ENCODE data around the gene TPGS1. TPM values are rescaled to one million over a fixed set of nuclear protein-coding genes. Genes with fewer than 3 reads are reported as not detected.

The TPGS1 gene
- total RNA-seq, 1 experiment from 2014 or later: 13.8 TPM

DNA sequence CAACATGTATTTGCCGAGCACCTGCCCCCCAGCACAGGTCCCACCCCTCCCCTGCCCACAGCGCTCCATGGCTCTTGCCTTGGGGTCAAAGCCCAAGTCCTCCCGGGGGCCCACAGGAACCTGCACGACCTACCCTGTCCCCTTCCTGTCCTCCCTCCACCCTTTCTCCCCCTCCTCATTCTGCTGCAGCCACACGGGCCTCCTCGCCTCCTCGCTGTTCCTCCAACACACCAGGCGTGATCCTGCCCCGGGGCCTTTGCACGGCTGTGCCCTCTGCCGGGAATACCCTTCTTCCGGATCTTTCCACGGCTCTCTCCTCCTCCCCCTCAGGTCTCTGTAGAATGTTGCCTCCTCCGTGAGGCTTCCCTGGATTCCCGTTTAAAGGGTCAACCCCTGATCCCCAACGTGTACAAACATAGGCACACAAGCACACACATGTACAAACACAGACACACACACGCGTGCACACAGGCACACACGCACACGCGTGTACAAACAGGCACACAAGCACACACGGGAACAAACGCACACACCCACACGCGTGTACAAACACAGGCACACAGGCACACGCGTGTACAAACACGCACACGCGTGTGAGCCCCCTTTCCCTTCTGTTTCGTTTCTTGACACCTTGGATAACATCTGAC lies 8.2 kb upstream of the TPGS1 start:
- intact Hi-C loops (cut with micrococcal nuclease; ENCODE audit: unreplicated experiment): no loop called here

GRCh38 chr19:501646-502045 lies 5.7 kb upstream of the TPGS1 start:
- H3K27me3 ChIP-seq (ENCODE audit: insufficient read depth, low read depth): no peaks in the 10 kb centered on the region
- H3K9me2 ChIP-seq (ENCODE audit: insufficient read depth): no peaks in the 10 kb centered on the region
- ChIA-PET CTCF (no interaction called here), POLR2A (ENCODE audit: unreplicated experiment) (no interaction called here)
- no peaks in the 10 kb centered on the region for H3K79me2 ChIP-seq (ENCODE audit: low read depth)
- no peak overlapping the region for H3K4me2 ChIP-seq
- H4K20me1 ChIP-seq (ENCODE audit: insufficient read depth): no peaks in the 10 kb centered on the region
- 0 out of 2 replicates have a peak, but pooled peaks cover 6% of the 10 kb centered on the region for H3K4me1 ChIP-seq (replicated peaks; ENCODE audit: insufficient read depth)
- intact Hi-C loops (cut with micrococcal nuclease; ENCODE audit: unreplicated experiment): no loop called here
- BruUV-seq (replicated peaks): no TSS peak
- no peak overlapping the region for H2AFZ ChIP-seq
- peaks cover 15% of the 10 kb centered on the region; the same call in 1 of the 2 replicates for H3F3A ChIP-seq (ENCODE audit: insufficient read depth, low read depth)
- H3K9me3 ChIP-seq (ENCODE audit: insufficient read depth, low read depth): no peaks in the 10 kb centered on the region
- H3K27ac ChIP-seq: no peak overlapping the region
- H3K36me3 ChIP-seq (ENCODE audit: low read depth): no peaks in the 10 kb centered on the region
- TF ChIP-seq, protein P1, sequence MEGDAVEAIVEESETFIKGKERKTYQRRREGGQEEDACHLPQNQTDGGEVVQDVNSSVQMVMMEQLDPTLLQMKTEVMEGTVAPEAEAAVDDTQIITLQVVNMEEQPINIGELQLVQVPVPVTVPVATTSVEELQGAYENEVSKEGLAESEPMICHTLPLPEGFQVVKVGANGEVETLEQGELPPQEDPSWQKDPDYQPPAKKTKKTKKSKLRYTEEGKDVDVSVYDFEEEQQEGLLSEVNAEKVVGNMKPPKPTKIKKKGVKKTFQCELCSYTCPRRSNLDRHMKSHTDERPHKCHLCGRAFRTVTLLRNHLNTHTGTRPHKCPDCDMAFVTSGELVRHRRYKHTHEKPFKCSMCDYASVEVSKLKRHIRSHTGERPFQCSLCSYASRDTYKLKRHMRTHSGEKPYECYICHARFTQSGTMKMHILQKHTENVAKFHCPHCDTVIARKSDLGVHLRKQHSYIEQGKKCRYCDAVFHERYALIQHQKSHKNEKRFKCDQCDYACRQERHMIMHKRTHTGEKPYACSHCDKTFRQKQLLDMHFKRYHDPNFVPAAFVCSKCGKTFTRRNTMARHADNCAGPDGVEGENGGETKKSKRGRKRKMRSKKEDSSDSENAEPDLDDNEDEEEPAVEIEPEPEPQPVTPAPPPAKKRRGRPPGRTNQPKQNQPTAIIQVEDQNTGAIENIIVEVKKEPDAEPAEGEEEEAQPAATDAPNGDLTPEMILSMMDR (conservative IDR thresholded peaks at IDR 0.05): no peak
- no peak for TF ChIP-seq EZH2 (IDR thresholded peaks at IDR 0.05; ENCODE audit: low read depth)
- no peak for DNase-seq
- H3K4me3 ChIP-seq: no peak overlapping the region

More for the DNA sequence above, 8.2 kb upstream of the TPGS1 start:
- no peak overlapping the region for H3K4me3 ChIP-seq
- H2AFZ ChIP-seq: no peak overlapping the region
- no peaks in the 10 kb centered on the region for H3K4me1 ChIP-seq (replicated peaks; ENCODE audit: insufficient read depth)
- H4K20me1 ChIP-seq (ENCODE audit: insufficient read depth): no peaks in the 10 kb centered on the region
- no peak for DNase-seq
- ChIA-PET POLR2A (ENCODE audit: unreplicated experiment) (no interaction called here), CTCF (no interaction called here)
- H3K27me3 ChIP-seq (ENCODE audit: insufficient read depth, low read depth): no peaks in the 10 kb centered on the region
- H3K27ac ChIP-seq: no peak overlapping the region
- H3K9me3 ChIP-seq (ENCODE audit: insufficient read depth, low read depth): no peaks in the 10 kb centered on the region
- no peaks in the 10 kb centered on the region for H3K79me2 ChIP-seq (ENCODE audit: low read depth)
- no peaks in the 10 kb centered on the region for H3K9me2 ChIP-seq (ENCODE audit: insufficient read depth)
- H3K4me2 ChIP-seq: no peak overlapping the region
- H3K36me3 ChIP-seq (ENCODE audit: low read depth): no peaks in the 10 kb centered on the region
- H3F3A ChIP-seq (ENCODE audit: insufficient read depth, low read depth): peaks cover 25% of the 10 kb centered on the region; the same call in 1 of the 2 replicates
- BruUV-seq (replicated peaks): no TSS peak
- TF ChIP-seq, protein P1 (conservative IDR thresholded peaks at IDR 0.05): no peak
- no peak for TF ChIP-seq EZH2 (IDR thresholded peaks at IDR 0.05; ENCODE audit: low read depth)

DNA sequence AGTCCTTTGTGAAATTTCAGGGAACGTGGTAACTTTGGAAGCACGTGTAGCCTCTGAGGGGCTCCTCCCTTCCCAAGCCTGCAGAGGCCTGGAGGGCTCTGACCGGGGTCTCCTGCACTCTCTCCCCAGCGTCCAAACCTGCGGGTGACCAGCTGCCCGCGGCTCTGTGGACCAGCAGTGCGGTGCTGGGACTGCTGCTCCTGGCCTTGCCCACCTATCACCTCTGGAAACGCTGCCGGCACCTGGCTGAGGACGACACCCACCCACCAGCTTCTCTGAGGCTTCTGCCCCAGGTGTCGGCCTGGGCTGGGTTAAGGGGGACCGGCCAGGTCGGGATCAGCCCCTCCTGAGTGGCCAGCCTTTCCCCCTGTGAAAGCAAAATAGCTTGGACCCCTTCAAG lies 2.7 kb upstream of the TPGS1 start:
- Histone ChIP-seq H3K27me3 (ENCODE audit: insufficient read depth, low read depth) (no peaks in the 10 kb centered on the region), H3K36me3 (ENCODE audit: low read depth) (no peaks in the 10 kb centered on the region), H3K4me3 (no peak overlapping the region), H3K27ac (no peak overlapping the region), H3K9me2 (ENCODE audit: insufficient read depth) (no peaks in the 10 kb centered on the region), H2AFZ (no peak overlapping the region), H4K20me1 (ENCODE audit: insufficient read depth) (no peaks in the 10 kb centered on the region), H3F3A (ENCODE audit: insufficient read depth, low read depth) (peaks cover 19% of the 10 kb centered on the region; the same call in 1 of the 2 replicates), H3K79me2 (ENCODE audit: low read depth) (peaks cover 6% of the 10 kb centered on the region), H3K4me1 (replicated peaks; ENCODE audit: insufficient read depth) (0 out of 2 replicates have a peak, but pooled peaks cover 6% of the 10 kb centered on the region), H3K9me3 (ENCODE audit: insufficient read depth, low read depth) (no peaks in the 10 kb centered on the region), H3K4me2 (no peak overlapping the region)
- intact Hi-C loops (cut with micrococcal nuclease; ENCODE audit: unreplicated experiment): no loop called here
- CTCF ChIA-PET: no interaction called here
- POLR2A ChIA-PET (ENCODE audit: unreplicated experiment): no interaction called here
- no peak for TF ChIP-seq EZH2 (IDR thresholded peaks at IDR 0.05; ENCODE audit: low read depth)
- TF ChIP-seq, protein P1 (conservative IDR thresholded peaks at IDR 0.05): no peak
- no TSS peak for BruUV-seq (replicated peaks)
- no peak for DNase-seq

Data from PC-9 (cell line).